HCT116 (cell line): ENCODE data around the gene VPS4B. TPM values are rescaled to one million over a fixed set of nuclear protein-coding genes. Genes with fewer than 3 reads are reported as not detected.

Source experiments
- ATAC-seq: fragments of 200-7000 bp; cut with Tn5 transposase; 2 replicates; pipeline ENCODE4 v1.9.1; 2020; ENCODE audit warnings: mild to moderate bottlenecking, moderate library complexity
- BruUV-seq: library from RNA; stranded (reverse); fragments of 400-500 nt; replicated peaks from 2 replicates; lab custom pipeline; 2021; lab: Mats Ljungman, UMichigan
- CTCF ChIA-PET: fragments of 300-600 bp; sonication (Branson Sonifier 250); formaldehyde crosslinking; loops from one replicate; lab custom pipeline; 2021; ENCODE audit warnings: antibody characterized with exemption; lab: Charles Lee
- POLR2A ChIA-PET: fragments of 300-600, 350-600 bp; sonication (Branson Sonifier 250); formaldehyde crosslinking; loops from one replicate; lab custom pipeline; 2021; ENCODE audit warnings: antibody characterized with exemption; lab: Charles Lee
- RAD21 ChIA-PET, 2 experiments: fragments of 300-600 bp; sonication (Branson Sonifier 250); formaldehyde crosslinking; loops; one replicate each; lab custom pipeline; 2023; ENCODE audit warnings: low total read pairs in 2 of 2; ENCODE audit not compliant: uncharacterized antibody in 2 of 2, unreplicated experiment in 2 of 2, low non-redundant PET in 1 of 2; lab: Charles Lee
- DNase-seq: peaks from one replicate; pipeline ENCODE4 v3.0.0-alpha.2; 2010; ENCODE audit warnings: low read depth, low spot score
- H2AFZ ChIP-seq: fragments of 200-600 bp; shearing (Covaris generic), sonication (generic); 2 replicates; pipeline ENCODE4 v1.6.1; 2017; ENCODE audit warnings: low read depth, mixed run types, mixed read lengths, antibody characterized with exemption, low read length; ENCODE audit not compliant: poor library complexity, severe bottlenecking
- H3K27ac ChIP-seq: 2 replicates; pipeline ENCODE4 v1.5.1; 2012; ENCODE audit warnings: low read depth, low read length
- H3K27me3 ChIP-seq: fragments of 200-600 bp; sonication (generic); 2 replicates; pipeline ENCODE4 v1.6.1; 2016; ENCODE audit warnings: mixed run types, low read length, mixed read lengths; ENCODE audit not compliant: insufficient read depth
- H3K36me3 ChIP-seq, 2 experiments: fragments of 200-500 bp in 1 of 2; fragments of 200-600 bp in 1 of 2; sonication (Bioruptor generic) in 1 of 2; sonication (generic) in 1 of 2; 2 replicates each; pipeline versions ENCODE4 v1.5.1 to v1.6.1; 2014 to 2016; ENCODE audit warnings: low read length in 2 of 2, inconsistent platforms in 1 of 2, mixed read lengths in 1 of 2, mixed run types in 1 of 2; ENCODE audit not compliant: insufficient read depth in 2 of 2, control insufficient read depth in 1 of 2
- H3K4me1 ChIP-seq, 2 experiments: fragments of 200-600 bp in 1 of 2; sonication (generic) in 1 of 2; 2 replicates each; pipeline versions ENCODE4 v1.5.1 to v1.6.1; 2012 to 2017; ENCODE audit warnings: low read length in 2 of 2, inconsistent platforms in 1 of 2, mild to moderate bottlenecking in 1 of 2, mixed read lengths in 1 of 2, mixed run types in 1 of 2, moderate library complexity in 1 of 2; ENCODE audit not compliant: insufficient read depth in 2 of 2, control insufficient read depth in 1 of 2
- H3K4me2 ChIP-seq: fragments of 200-600 bp; sonication (generic); 2 replicates; pipeline ENCODE4 v1.6.1; 2017; ENCODE audit warnings: mixed run types, low read length, mixed read lengths
- H3K4me3 ChIP-seq, 2 experiments: fragments of 200-600 bp in 1 of 2; sonication (generic) in 1 of 2; replicated peaks in 1 of 2; 2 replicates each; pipeline ENCODE4 v1.5.1; 2011 to 2016; ENCODE audit warnings: low read length in 2 of 2, control low read depth in 1 of 2, low read depth in 1 of 2, mild to moderate bottlenecking in 1 of 2, mixed read lengths in 1 of 2, mixed run types in 1 of 2
- H3K79me2 ChIP-seq: fragments of 200-600 bp; sonication (generic); 2 replicates; pipeline ENCODE4 v1.6.1; 2017; ENCODE audit warnings: mild to moderate bottlenecking, mixed run types, low read length, moderate library complexity, mixed read lengths; ENCODE audit not compliant: insufficient read depth
- H3K9ac ChIP-seq: fragments of 200-600 bp; sonication (generic); 2 replicates; pipeline ENCODE4 v1.6.1; 2016; ENCODE audit warnings: low read length, mixed read lengths
- H3K9me2 ChIP-seq: fragments of 200-600 bp; sonication (generic), shearing (Covaris generic); 2 replicates; pipeline ENCODE4 v1.6.1; 2017; ENCODE audit warnings: mixed run types, mild to moderate bottlenecking, moderate library complexity; ENCODE audit not compliant: insufficient read depth
- H3K9me3 ChIP-seq, 2 experiments: fragments of 200-500 bp in 1 of 2; fragments of 200-600 bp in 1 of 2; sonication (Bioruptor generic) in 1 of 2; sonication (generic) in 1 of 2; 2 replicates each; pipeline ENCODE4 v1.6.1; 2014 to 2017; ENCODE audit warnings: low read length in 2 of 2, mixed read lengths in 2 of 2, inconsistent platforms in 1 of 2, low read depth in 1 of 2, mild to moderate bottlenecking in 1 of 2, mixed run types in 1 of 2, moderate library complexity in 1 of 2; ENCODE audit not compliant: control insufficient read depth in 1 of 2, insufficient read depth in 1 of 2
- H4K20me1 ChIP-seq: fragments of 200-600 bp; sonication (generic), shearing (Covaris generic); 2 replicates; pipeline ENCODE4 v1.6.1; 2017; ENCODE audit warnings: mixed run types, mild to moderate bottlenecking, moderate library complexity; ENCODE audit not compliant: insufficient read depth
- ATF3 ChIP-seq: IDR thresholded peaks from 2 replicates; pipeline ENCODE4 v1.6.1; 2012
- CEBPB ChIP-seq: IDR thresholded peaks from 2 replicates; pipeline ENCODE4 v1.6.1; 2012; ENCODE audit warnings: low read depth
- CTCF ChIP-seq, 3 experiments: fragments of 200-600 bp in 1 of 3; sonication (generic) in 1 of 3; IDR thresholded peaks in 2 of 3; conservative IDR thresholded peaks in 1 of 3; 2 replicates each; pipeline ENCODE4 v1.5.1; 2012 to 2017; ENCODE audit warnings: low read depth in 2 of 3, low read length in 2 of 3, antibody characterized with exemption in 1 of 3, borderline replicate concordance in 1 of 3, control low read depth in 1 of 3, mild to moderate bottlenecking in 1 of 3, mixed read lengths in 1 of 3, mixed run types in 1 of 3, moderate library complexity in 1 of 3; ENCODE audit not compliant: insufficient read depth in 1 of 3
- EGR1 ChIP-seq: IDR thresholded peaks from 2 replicates; pipeline ENCODE4 v1.6.1; 2012; ENCODE audit warnings: low read depth
- EZH2 ChIP-seq: fragments of 200-600 bp; sonication (generic); IDR thresholded peaks from 2 replicates; pipeline ENCODE4 v1.6.1; 2017; ENCODE audit warnings: antibody characterized with exemption, mixed run types
- EZH2phosphoT487 ChIP-seq: fragments of 200-600 bp; IDR thresholded peaks from 2 replicates; pipeline ENCODE4 v1.6.1; 2018; ENCODE audit warnings: antibody characterized with exemption, borderline replicate concordance
- POLR2AphosphoS5 ChIP-seq: IDR thresholded peaks from 2 replicates; pipeline ENCODE4 v1.6.1; 2011; ENCODE audit warnings: mild to moderate bottlenecking, low read depth, low read length, moderate library complexity
- REST ChIP-seq: IDR thresholded peaks from 2 replicates; pipeline ENCODE4 v1.6.1; 2012; ENCODE audit warnings: low read depth
- SIN3A ChIP-seq: IDR thresholded peaks from 2 replicates; pipeline ENCODE4 v1.6.1; 2012; ENCODE audit warnings: low read depth
- SP1 ChIP-seq: IDR thresholded peaks from 2 replicates; pipeline ENCODE4 v1.6.1; 2012; ENCODE audit warnings: low read depth
- SRF ChIP-seq: IDR thresholded peaks from 2 replicates; pipeline ENCODE4 v1.6.1; 2012; ENCODE audit warnings: low read depth
- YY1 ChIP-seq: IDR thresholded peaks from 2 replicates; pipeline ENCODE4 v1.6.1; 2011; ENCODE audit warnings: low read length, low read depth, moderate library complexity, mild to moderate bottlenecking; ENCODE audit not compliant: insufficient replicate concordance; ENCODE audit errors: extremely low read depth
- ZFX ChIP-seq: fragments of 450-650 bp; IDR thresholded peaks from 2 replicates; pipeline ENCODE4 v1.6.1; 2017
- ZNF274 ChIP-seq: fragments of 200-500 bp; sonication (Bioruptor generic); IDR thresholded peaks from 2 replicates; pipeline ENCODE4 v1.6.1; 2014; ENCODE audit warnings: mild to moderate bottlenecking, low read depth, low read length, inconsistent platforms
- intact Hi-C: fragments of 100-400 bp; cut with micrococcal nuclease; formaldehyde crosslinking; loops from 2 replicates; pipeline ENCODE4 v1.10.0; 2022
- total RNA-seq: library from RNA; stranded (reverse); gene quantifications from one replicate; pipeline ENCODE4 v1.2.1, GENCODE V29; 2021; ENCODE audit not compliant: unreplicated experiment

VPS4B gene
- total RNA-seq, 1 experiment from 2014 or later = 68.3 TPM

- Histone ChIP-seq H3K79me2 (peaks cover 12% of the 10 kb centered on the region; the same call in 1 of the 2 replicates), H3K4me1 (no peaks in the 10 kb centered on the region), H4K20me1 (no peaks in the 10 kb centered on the region), H2AFZ (no peak overlapping the region), H3K27me3 (no peaks in the 10 kb centered on the region), H3K9me3 (no peaks in the 10 kb centered on the region), H3K9me2 (no peaks in the 10 kb centered on the region), H3K4me2 (no peak overlapping the region), H3K9ac (no peak overlapping the region), H3K36me3 (peaks cover 28 to 29% of the 10 kb centered on the region in 2 experiments)
- intact Hi-C loops = no loop called here
- CTCF ChIA-PET = no interaction called here
- no TSS peak for BruUV-seq
- RAD21 ChIA-PET = no interaction called here
- TF ChIP-seq POLR2AphosphoS5 = no peak
- no peak for TF ChIP-seq EGR1
- TF ChIP-seq EZH2phosphoT487 = no peak
- no peak for TF ChIP-seq ZNF274
- TF ChIP-seq EZH2 = no peak
- TF ChIP-seq REST = no peak
- no peak for TF ChIP-seq SIN3A
- no peak for TF ChIP-seq ATF3
- no peak for TF ChIP-seq SP1
- no peak for TF ChIP-seq ZFX
- TF ChIP-seq CTCF (IDR thresholded peaks at IDR 0.05 in 2 of 3, conservative IDR thresholded peaks at IDR 0.05 in 1 of 3; ENCODE audit: borderline replicate concordance in 1 of 3, insufficient read depth in 1 of 3, low read depth in 2 of 3, low read length in 2 of 3) = no peak
- no peak for TF ChIP-seq SRF
- no peak for TF ChIP-seq CEBPB
- TF ChIP-seq YY1 = no peak
- TF ChIP-seq, all 23 proteins: peak for 0
- H3K27ac ChIP-seq = no peak overlapping the region
- H3K4me3 ChIP-seq = no peak overlapping the region
- no peak for DNase-seq
- ATAC-seq = no peak
- POLR2A ChIA-PET = no interaction called here
Measured at GRCh38 chr18:63402246-63403162, 19.8 kb downstream of the VPS4B start.
